Lower leg skin (tissue), 4 donors: Measurements from ENCODE around the gene ERVK3-1. TPM values are rescaled to one million over a fixed set of nuclear protein-coding genes. Genes with fewer than 3 reads are reported as not detected.

ENCODE experiments used
- DNase-seq, 2 donors: peaks; one replicate each; pipeline ENCODE4 v3.0.0-alpha.2; 2019; ENCODE audit warnings: low spot score in 2 of 2
- H3K4me3 ChIP-seq: fragments of 200-600 bp; sonication (generic); 2 replicates; pipeline ENCODE4 v1.5.1; 2017; ENCODE audit warnings: mild to moderate bottlenecking, low read depth; ENCODE audit not compliant: poor library complexity, severe bottlenecking
- POLR2A ChIP-seq, 2 donors: fragments of 450-650 bp; IDR thresholded peaks; one replicate each; pipeline ENCODE4 v1.6.1; 2016 to 2017; ENCODE audit warnings: antibody characterized with exemption in 2 of 2, mild to moderate bottlenecking in 1 of 2, moderate library complexity in 1 of 2
- WGBS, 2 donors: methylation state at CpG; one replicate each; pipeline ENCODE4 v1.1.5; 2018; 5-methylcytosine and 5-hydroxymethylcytosine counted together
- intact Hi-C: fragments of 100-400 bp; cut with DNase I; formaldehyde crosslinking; loops from one replicate; pipeline ENCODE4 v1.15.0; 2023; ENCODE audit warnings: low total_unique reads
- total RNA-seq, 4 donors: library from RNA; depleted of rRNA; stranded (reverse); fragments of >200 nt; gene quantifications; one replicate each; pipeline ENCODE4 v1.1.0, GENCODE V29; 2016
- TF ChIP-seq, protein P1 (sequence below), 3 donors: fragments of 450-650 bp; IDR thresholded peaks; one replicate each; pipeline ENCODE4 v1.5.1; 2016; ENCODE audit warnings: antibody characterized with exemption in 3 of 3, mild to moderate bottlenecking in 3 of 3, moderate library complexity in 2 of 3

The ERVK3-1 gene
- total RNA-seq, 4 donors from 2014 or later: 23.3 to 50.1 (median 33.4) TPM

DNA sequence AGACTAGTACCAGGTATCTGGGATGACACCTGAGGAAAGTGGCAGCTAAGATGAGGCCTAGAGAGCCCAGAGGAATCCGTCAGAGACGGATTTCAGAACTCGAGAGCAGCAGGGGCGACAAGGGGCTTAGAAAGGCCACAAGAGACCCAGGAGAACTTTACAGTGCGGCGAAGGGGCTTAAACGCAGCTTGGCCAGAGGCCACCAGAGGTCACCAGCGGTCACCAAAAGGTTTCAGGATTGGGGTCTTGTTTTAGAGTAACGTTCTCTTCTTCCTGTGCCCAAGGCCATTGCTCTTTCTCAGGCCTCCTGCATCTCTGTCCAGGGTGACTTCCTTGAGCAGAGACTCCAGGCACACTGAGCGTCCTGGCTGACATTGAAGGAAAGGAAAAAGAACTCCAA lies 23.8 kb downstream of the ERVK3-1 start:
- WGBS, 2 donors: 68 to 75% methylated on average over 10 of the region's 10 CpGs
- intact Hi-C loops: no loop called here
- DNase-seq: no peak
- TF ChIP-seq, protein P1, sequence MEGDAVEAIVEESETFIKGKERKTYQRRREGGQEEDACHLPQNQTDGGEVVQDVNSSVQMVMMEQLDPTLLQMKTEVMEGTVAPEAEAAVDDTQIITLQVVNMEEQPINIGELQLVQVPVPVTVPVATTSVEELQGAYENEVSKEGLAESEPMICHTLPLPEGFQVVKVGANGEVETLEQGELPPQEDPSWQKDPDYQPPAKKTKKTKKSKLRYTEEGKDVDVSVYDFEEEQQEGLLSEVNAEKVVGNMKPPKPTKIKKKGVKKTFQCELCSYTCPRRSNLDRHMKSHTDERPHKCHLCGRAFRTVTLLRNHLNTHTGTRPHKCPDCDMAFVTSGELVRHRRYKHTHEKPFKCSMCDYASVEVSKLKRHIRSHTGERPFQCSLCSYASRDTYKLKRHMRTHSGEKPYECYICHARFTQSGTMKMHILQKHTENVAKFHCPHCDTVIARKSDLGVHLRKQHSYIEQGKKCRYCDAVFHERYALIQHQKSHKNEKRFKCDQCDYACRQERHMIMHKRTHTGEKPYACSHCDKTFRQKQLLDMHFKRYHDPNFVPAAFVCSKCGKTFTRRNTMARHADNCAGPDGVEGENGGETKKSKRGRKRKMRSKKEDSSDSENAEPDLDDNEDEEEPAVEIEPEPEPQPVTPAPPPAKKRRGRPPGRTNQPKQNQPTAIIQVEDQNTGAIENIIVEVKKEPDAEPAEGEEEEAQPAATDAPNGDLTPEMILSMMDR (IDR thresholded peaks at IDR 0.05): no peak
- H3K4me3 ChIP-seq: no peak overlapping the region

DNA sequence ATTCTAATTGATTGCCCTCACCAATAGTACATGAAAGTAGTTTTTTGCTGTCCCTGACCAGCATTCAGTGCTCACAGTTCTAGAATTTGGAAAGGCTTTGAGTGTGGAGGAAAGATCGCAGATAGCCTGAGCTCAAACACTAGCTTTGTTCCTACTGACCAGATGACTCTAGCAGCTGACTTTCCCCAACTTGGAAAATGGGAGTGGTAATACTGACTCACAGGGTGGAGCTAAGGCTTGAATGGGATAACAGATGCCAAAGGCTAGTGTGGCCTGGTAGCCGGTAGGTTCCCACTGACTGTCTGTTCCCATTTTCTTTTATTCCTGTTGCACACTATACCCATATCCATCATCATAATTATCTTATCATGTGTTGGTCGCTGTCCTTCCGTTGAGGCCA lies 25.3 kb downstream of the ERVK3-1 start:
- TF ChIP-seq POLR2A (IDR thresholded peaks at IDR 0.05): no peak
- TF ChIP-seq, protein P1 (IDR thresholded peaks at IDR 0.05): no peak
- DNase-seq: no peak
- intact Hi-C loops: no loop called here
- no peak overlapping the region for H3K4me3 ChIP-seq
- WGBS, 2 donors: 59 to 68% methylated on average over 4 of the region's 4 CpGs

DNA sequence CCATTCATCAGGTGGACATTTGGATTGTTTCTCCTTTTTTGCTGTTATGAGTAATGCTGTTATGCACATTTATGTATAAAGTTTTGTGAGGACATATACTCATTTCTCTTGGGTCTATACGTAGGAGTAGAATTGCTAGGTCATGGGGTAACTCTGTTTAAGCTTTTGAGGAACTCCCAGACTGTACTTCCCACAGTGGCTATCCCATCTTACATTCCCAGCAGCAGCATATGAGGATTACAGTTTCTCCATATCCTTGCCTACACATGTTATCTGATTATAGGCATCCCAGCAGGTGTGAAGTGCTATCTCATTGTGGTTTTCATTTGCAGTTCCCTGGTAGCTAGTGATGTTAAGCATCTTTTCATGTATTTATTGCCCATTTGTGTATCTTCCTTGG lies 27.5 kb downstream of the ERVK3-1 start:
- 96 to 100% methylated on average over 1 of the region's 1 CpG for WGBS, 2 donors
- H3K4me3 ChIP-seq: no peak overlapping the region
- TF ChIP-seq, protein P1 (IDR thresholded peaks at IDR 0.05): no peak
- TF ChIP-seq POLR2A (IDR thresholded peaks at IDR 0.05): no peak
- intact Hi-C loops: no loop called here
- no peak for DNase-seq

DNA sequence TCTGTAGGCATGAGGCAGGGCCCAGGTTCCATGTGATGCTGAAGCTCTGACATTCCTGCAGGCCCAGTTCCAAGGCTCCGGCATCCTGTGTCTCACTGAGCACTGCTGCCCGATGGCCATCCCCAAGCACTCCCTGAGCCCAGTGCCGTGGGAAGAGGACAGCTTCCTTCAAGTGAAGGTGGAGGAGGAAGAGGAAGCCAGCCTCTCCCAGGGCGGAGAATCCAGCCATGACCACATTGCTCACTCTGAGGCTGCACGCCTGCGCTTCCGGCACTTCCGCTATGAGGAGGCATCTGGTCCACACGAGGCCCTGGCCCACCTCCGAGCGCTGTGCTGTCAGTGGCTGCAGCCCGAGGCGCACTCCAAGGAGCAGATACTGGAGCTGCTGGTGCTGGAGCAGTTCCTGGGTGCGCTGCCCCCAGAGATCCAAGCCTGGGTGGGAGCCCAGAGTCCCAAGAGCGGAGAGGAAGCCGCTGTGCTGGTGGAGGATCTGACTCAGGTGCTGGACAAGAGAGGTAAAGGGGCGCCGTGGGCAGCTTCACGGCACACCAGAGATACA lies 29.6 kb downstream of the ERVK3-1 start:
- intact Hi-C loops: no loop called here
- H3K4me3 ChIP-seq: no peak overlapping the region
- 91 to 95% methylated on average over 17 to 19 of the region's 19 CpGs for WGBS, 2 donors
- no peak for DNase-seq
- TF ChIP-seq, protein P1 (IDR thresholded peaks at IDR 0.05): no peak
- TF ChIP-seq POLR2A (IDR thresholded peaks at IDR 0.05): no peak

DNA sequence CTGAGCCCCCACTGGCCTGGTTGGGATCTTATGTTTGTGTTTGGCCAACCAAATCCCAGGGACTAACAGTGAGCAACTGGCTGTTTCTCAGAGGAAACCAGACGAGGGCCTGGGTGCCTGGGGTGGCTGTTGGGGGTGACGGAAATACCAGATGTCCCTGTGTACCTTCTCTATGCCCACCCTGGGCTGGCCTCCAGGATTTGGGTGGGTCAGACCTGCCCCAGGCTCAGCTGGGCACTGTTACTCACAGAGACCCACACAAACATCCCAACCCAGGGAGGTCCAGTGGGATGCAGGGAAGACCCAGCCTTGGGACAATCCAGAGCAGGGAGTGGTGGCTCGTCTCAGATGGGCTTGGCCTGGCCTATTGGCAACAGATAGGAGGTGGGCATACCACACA lies 30.5 kb downstream of the ERVK3-1 start:
- intact Hi-C loops: no loop called here
- WGBS, 2 donors: 82 to 88% methylated on average over 3 of the region's 3 CpGs
- H3K4me3 ChIP-seq: no peak overlapping the region
- TF ChIP-seq POLR2A (IDR thresholded peaks at IDR 0.05): no peak
- TF ChIP-seq, protein P1 (IDR thresholded peaks at IDR 0.05): no peak
- no peak for DNase-seq

DNA sequence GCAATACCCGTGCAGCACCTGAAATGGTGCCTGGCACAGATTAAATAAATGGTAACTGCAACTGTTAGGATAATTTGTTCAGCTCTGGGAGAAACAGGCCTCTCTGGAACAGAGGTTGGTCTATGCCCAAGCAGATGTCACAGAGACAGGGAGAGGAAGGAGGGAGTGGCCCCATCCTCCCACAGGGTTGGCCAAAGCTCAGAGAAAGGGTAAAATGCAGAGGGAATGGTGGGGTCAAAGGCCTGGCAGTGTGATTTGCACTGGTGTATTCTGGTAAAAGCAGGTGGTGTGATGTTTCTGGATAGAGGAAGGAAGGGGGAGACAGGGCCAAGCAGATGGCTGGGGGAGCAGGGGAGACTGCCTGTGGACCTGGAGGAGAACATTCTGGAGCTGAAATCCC lies 31.0 kb downstream of the ERVK3-1 start:
- WGBS, 2 donors: 94 to 96% methylated on average over 1 of the region's 1 CpG
- intact Hi-C loops: no loop called here

More for the DNA sequence above, 31.0 kb downstream of the ERVK3-1 start:
- DNase-seq: no peak
- H3K4me3 ChIP-seq: no peak overlapping the region
- TF ChIP-seq, protein P1 (IDR thresholded peaks at IDR 0.05): no peak
